Neural progenitor cell (in vitro differentiated cells): ENCODE measurements around the gene ERICH6B. TPM values are rescaled to one million over a fixed set of nuclear protein-coding genes. Genes with fewer than 3 reads are reported as not detected.

ENCODE experiments used
- DNase-seq: peaks from one replicate; pipeline ENCODE4 v3.0.0-alpha.2; 2016; ENCODE audit warnings: low spot score
- H2AFZ ChIP-seq: fragments of 200-600 bp; sonication (generic); replicated peaks from 2 replicates; pipeline ENCODE4 v1.6.1; 2016; ENCODE audit warnings: antibody characterized with exemption
- H3F3A ChIP-seq: fragments of 200-600 bp; sonication (generic); 2 replicates; pipeline ENCODE4 v1.6.1; 2016; ENCODE audit warnings: antibody characterized with exemption, low read depth
- H3K27ac ChIP-seq: fragments of 200-600 bp; sonication (generic); 2 replicates; pipeline ENCODE4 v1.5.1; 2016; ENCODE audit warnings: mild to moderate bottlenecking
- H3K27me3 ChIP-seq: fragments of 200-600 bp; sonication (generic); 2 replicates; pipeline ENCODE4 v1.6.1; 2016; ENCODE audit warnings: mild to moderate bottlenecking, moderate library complexity
- H3K36me3 ChIP-seq: fragments of 200-600 bp; sonication (generic); 2 replicates; pipeline ENCODE4 v1.5.1; 2016
- H3K4me1 ChIP-seq: fragments of 200-600 bp; sonication (generic); 2 replicates; pipeline ENCODE4 v1.6.1; 2016; ENCODE audit warnings: mixed run types
- H3K4me2 ChIP-seq: fragments of 200-600 bp; sonication (generic); 2 replicates; pipeline ENCODE4 v1.6.1; 2016
- H3K4me3 ChIP-seq: fragments of 200-600 bp; sonication (generic); 2 replicates; pipeline ENCODE4 v1.5.1; 2016
- H3K79me2 ChIP-seq: fragments of 200-600 bp; sonication (generic); 2 replicates; pipeline ENCODE4 v1.6.1; 2016; ENCODE audit warnings: low read depth
- H3K9ac ChIP-seq: fragments of 200-600 bp; sonication (generic); 2 replicates; pipeline ENCODE4 v1.6.1; 2016
- H3K9me3 ChIP-seq: fragments of 200-600 bp; sonication (generic); 2 replicates; pipeline ENCODE4 v1.5.1; 2016; ENCODE audit warnings: low read depth
- H4K20me1 ChIP-seq: fragments of 200-600 bp; sonication (generic); 2 replicates; pipeline ENCODE4 v1.6.1; 2016; ENCODE audit warnings: low read depth
- H3K27ac Mint-ChIP-seq: 3 replicates; pipeline ENCODE4 v1.8.0; 2021; ENCODE audit warnings: mixed read lengths
- H3K27me3 Mint-ChIP-seq: 2 replicates; pipeline ENCODE4 v1.8.0; 2022; ENCODE audit warnings: low read depth, mild to moderate bottlenecking, inconsistent platforms, moderate library complexity, mixed read lengths; ENCODE audit not compliant: insufficient read depth
- H3K36me3 Mint-ChIP-seq: 3 replicates; pipeline ENCODE4 v1.8.0; 2021; ENCODE audit warnings: mixed read lengths
- H3K4me1 Mint-ChIP-seq: 3 replicates; pipeline ENCODE4 v1.8.0; 2021; ENCODE audit warnings: mixed read lengths
- H3K4me3 Mint-ChIP-seq: 3 replicates; pipeline ENCODE4 v1.8.0; 2021; ENCODE audit warnings: mild to moderate bottlenecking, moderate library complexity, mixed read lengths
- H3K9me3 Mint-ChIP-seq: 3 replicates; pipeline ENCODE4 v1.8.0; 2020; ENCODE audit warnings: mixed read lengths
- EZH2 ChIP-seq: fragments of 200-600 bp; sonication (generic); IDR thresholded peaks from 2 replicates; pipeline ENCODE4 v1.6.1; 2017; ENCODE audit warnings: antibody characterized with exemption, mild to moderate bottlenecking, moderate library complexity
- EZH2phosphoT487 ChIP-seq: fragments of 200-600 bp; sonication (generic); IDR thresholded peaks from 2 replicates; pipeline ENCODE4 v1.6.1; 2017; ENCODE audit warnings: antibody characterized with exemption
- small RNA-seq: library from RNA; depleted of rRNA; stranded (forward); fragments of <200 nt; gene quantifications from one replicate; pipeline ENCODE3, GENCODE V24; 2015
- total RNA-seq: library from RNA; depleted of rRNA; stranded (reverse); fragments of >200 nt; gene quantifications from 2 replicates; pipeline ENCODE4 v1.2.3, GENCODE V29; 2015; ENCODE audit warnings: low replicate concordance
- TF ChIP-seq, protein P1 (sequence below): fragments of 200-600 bp; sonication (generic); IDR thresholded peaks from 2 replicates; pipeline ENCODE4 v1.5.1; 2017; ENCODE audit warnings: antibody characterized with exemption, mild to moderate bottlenecking

The ERICH6B gene
- total RNA-seq, 1 donor from 2014 or later, result not detected

DNA sequence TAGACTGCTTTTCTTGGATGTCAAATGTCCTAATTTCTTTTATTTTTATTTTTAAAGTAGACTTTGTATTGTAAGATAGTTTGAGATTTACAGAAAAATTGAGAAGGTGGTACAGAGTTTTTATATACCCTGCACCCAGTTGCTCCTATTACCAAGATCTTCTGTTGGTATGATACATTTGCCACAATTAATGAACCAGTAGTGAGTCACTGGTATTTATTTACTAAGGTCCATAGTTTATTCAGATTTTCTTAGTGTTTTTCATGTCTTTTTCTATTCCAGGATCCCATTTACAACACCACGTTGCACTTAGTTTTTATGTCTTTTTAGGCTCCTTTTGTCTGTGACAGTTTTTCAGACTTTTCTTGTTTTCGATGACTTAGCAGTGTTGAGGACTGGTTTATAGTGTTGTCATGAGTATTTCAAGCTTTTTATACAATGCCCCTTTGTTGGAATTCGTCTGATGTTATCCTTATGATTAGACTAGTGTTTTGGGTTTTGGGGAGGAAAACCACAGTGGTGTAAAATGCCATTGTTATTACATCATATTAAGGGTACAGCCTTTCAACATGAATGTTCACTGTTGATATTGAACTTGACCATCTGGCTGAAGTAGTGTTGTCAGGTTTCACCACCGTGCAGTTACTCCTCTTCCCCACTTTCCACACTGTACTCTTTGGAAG lies 114.9 kb downstream of the ERICH6B start:
- H3K9me3 ChIP-seq, result no peaks in the 10 kb centered on the region
- no peaks in the 10 kb centered on the region for H3F3A ChIP-seq
- no peaks in the 10 kb centered on the region for H3K79me2 ChIP-seq
- H2AFZ ChIP-seq, result no peak overlapping the region
- Mint-ChIP-seq H3K27ac (no peak overlapping the region), H3K4me3 (no peak overlapping the region), H3K4me1 (no peaks in the 10 kb centered on the region), H3K9me3 (peaks cover 5% of the 10 kb centered on the region), H3K36me3 (peaks cover 43% of the 10 kb centered on the region), H3K27me3 (no peaks in the 10 kb centered on the region)
- no peak overlapping the region for H3K9ac ChIP-seq
- no peak for TF ChIP-seq EZH2
- TF ChIP-seq EZH2phosphoT487, result no peak
- TF ChIP-seq, protein P1, sequence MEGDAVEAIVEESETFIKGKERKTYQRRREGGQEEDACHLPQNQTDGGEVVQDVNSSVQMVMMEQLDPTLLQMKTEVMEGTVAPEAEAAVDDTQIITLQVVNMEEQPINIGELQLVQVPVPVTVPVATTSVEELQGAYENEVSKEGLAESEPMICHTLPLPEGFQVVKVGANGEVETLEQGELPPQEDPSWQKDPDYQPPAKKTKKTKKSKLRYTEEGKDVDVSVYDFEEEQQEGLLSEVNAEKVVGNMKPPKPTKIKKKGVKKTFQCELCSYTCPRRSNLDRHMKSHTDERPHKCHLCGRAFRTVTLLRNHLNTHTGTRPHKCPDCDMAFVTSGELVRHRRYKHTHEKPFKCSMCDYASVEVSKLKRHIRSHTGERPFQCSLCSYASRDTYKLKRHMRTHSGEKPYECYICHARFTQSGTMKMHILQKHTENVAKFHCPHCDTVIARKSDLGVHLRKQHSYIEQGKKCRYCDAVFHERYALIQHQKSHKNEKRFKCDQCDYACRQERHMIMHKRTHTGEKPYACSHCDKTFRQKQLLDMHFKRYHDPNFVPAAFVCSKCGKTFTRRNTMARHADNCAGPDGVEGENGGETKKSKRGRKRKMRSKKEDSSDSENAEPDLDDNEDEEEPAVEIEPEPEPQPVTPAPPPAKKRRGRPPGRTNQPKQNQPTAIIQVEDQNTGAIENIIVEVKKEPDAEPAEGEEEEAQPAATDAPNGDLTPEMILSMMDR, result no peak
- no peak overlapping the region for H3K4me2 ChIP-seq
- no peak overlapping the region for H3K4me3 ChIP-seq
- H3K4me1 ChIP-seq, result no peaks in the 10 kb centered on the region
- H4K20me1 ChIP-seq, result no peaks in the 10 kb centered on the region
- peaks cover 14% of the 10 kb centered on the region for H3K36me3 ChIP-seq
- DNase-seq, result no peak
- no peaks in the 10 kb centered on the region for H3K27me3 ChIP-seq
- H3K27ac ChIP-seq, result no peak overlapping the region

DNA sequence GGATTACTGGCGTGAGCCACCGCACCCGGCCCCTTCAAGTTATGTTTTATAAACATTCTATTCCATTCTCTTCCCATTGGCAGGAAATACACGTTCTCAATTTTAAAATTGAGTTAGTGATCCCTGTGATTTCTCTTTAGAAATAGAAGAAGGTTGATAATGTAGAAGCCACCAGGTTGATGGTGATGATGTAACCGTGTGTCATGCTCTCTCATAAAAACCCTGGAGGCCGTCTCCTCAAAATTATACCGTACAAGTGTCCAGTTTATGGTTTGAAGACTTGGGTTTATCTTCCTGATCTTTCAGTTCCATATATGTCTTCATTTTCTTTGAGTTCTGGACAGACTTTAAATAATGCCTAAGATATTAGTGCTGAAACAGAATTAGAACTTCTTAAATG lies 118.6 kb downstream of the ERICH6B start:
- Histone ChIP-seq H3K9me3 (no peaks in the 10 kb centered on the region), H2AFZ (no peak overlapping the region), H3K4me2 (no peak overlapping the region), H3K4me3 (no peak overlapping the region), H3K27me3 (no peaks in the 10 kb centered on the region), H3K36me3 (peaks cover 16% of the 10 kb centered on the region), H3K79me2 (no peaks in the 10 kb centered on the region), H3K27ac (no peak overlapping the region), H3K9ac (no peak overlapping the region), H3F3A (no peaks in the 10 kb centered on the region), H4K20me1 (no peaks in the 10 kb centered on the region), H3K4me1 (no peaks in the 10 kb centered on the region)
- H3K27ac Mint-ChIP-seq, result no peak overlapping the region
- peaks cover 2% of the 10 kb centered on the region for H3K27me3 Mint-ChIP-seq
- TF ChIP-seq EZH2phosphoT487 (no peak), EZH2 (no peak)
- TF ChIP-seq, protein P1, result no peak
- DNase-seq, result no peak
- peaks cover 5% of the 10 kb centered on the region for H3K9me3 Mint-ChIP-seq
- H3K4me3 Mint-ChIP-seq, result no peak overlapping the region
- H3K36me3 Mint-ChIP-seq, result peaks cover 32% of the 10 kb centered on the region
- H3K4me1 Mint-ChIP-seq, result no peaks in the 10 kb centered on the region

DNA sequence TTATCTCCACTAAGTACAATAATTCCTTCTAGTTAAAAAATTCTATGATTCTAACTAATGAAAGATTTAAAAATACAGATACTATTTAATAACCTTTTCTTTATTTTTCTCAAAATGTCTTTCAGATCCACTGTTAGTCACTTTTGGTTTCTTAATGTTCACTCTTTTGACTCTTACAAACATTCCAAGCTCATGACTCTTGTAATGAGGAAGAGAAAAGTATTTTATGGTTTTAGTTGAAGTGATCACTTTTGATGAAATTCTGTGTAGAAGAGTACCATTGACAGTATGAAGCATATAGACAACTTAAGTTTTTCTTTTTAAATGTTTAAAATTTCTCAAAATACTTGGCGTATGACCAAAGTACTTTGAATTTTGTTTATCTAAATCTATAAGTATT lies 123.0 kb downstream of the ERICH6B start:
- Mint-ChIP-seq H3K27ac (no peak overlapping the region), H3K36me3 (peaks cover 15% of the 10 kb centered on the region), H3K4me1 (no peaks in the 10 kb centered on the region), H3K4me3 (no peak overlapping the region), H3K9me3 (no peaks in the 10 kb centered on the region), H3K27me3 (peaks cover 2% of the 10 kb centered on the region)
- no peak for DNase-seq
- Histone ChIP-seq H3K4me2 (no peak overlapping the region), H3K4me3 (no peak overlapping the region), H3F3A (no peaks in the 10 kb centered on the region), H3K36me3 (peaks cover 9% of the 10 kb centered on the region), H3K4me1 (no peaks in the 10 kb centered on the region), H2AFZ (no peak overlapping the region), H3K9ac (no peak overlapping the region), H3K9me3 (no peaks in the 10 kb centered on the region), H3K79me2 (no peaks in the 10 kb centered on the region), H4K20me1 (no peaks in the 10 kb centered on the region), H3K27ac (no peak overlapping the region), H3K27me3 (no peaks in the 10 kb centered on the region)
- no peak for TF ChIP-seq EZH2
- no peak for TF ChIP-seq EZH2phosphoT487
- TF ChIP-seq, protein P1, result no peak

Small RNA genes within 50 kb of the gene (small RNA-seq; reads per million reads assigned to genes)
- gene RNA5SP27 (not detected), gene TIMM9P3 (not detected)

Other genes starting within 250 kb of the ERICH6B start
- gene SLC25A30, start 197.4 kb downstream of the ERICH6B start, total RNA-seq, result 5.3 and 6.8 TPM in 2 replicates
- 26.2 and 36.0 TPM in 2 replicates for gene COG3, start 150.8 kb downstream of the ERICH6B start, total RNA-seq
- 0.31 TPM in 1 of 2 replicates, not detected in the other for gene CBY2, start 86.6 kb upstream of the ERICH6B start, total RNA-seq
- gene SIAH3, start 236.0 kb upstream of the ERICH6B start, total RNA-seq, result not detected in 2 replicates